GM18505 (cell line): ENCODE data around the gene HIBADH.

Source experiments
- ATAC-seq: cut with Tn5 transposase; IDR thresholded peaks from one replicate; pipeline ENCODE4 v1.9.1; 2021; ENCODE audit not compliant: unreplicated experiment
- POLR2A ChIP-seq: IDR thresholded peaks from 4 replicates; pipeline ENCODE4 v1.6.1; 2011; ENCODE audit warnings: borderline replicate concordance; ENCODE audit not compliant: insufficient read depth, insufficient read length; ENCODE audit errors: extremely low read depth

Gene HIBADH

GRCh38 chr7:27662490-27663205, at the start of gene HIBADH:
TSS of gene HIBADH (minus strand) at chr7:27662883. CDS start at chr7:27662788, 95 bp downstream.
- ATAC-seq, result peak; percentile 98
- TF ChIP-seq POLR2A, result peak; percentile 79

GRCh38 chr7:27712217-27712616, 49.5 kb upstream of the HIBADH start:
- no peak for ATAC-seq
- no peak for TF ChIP-seq POLR2A

- no peak for TF ChIP-seq POLR2A
Measured at GRCh38 chr7:27709137-27710075, 46.7 kb upstream of the HIBADH start.

GRCh38 chr7:27708485-27708884, 45.8 kb upstream of the HIBADH start:
- TF ChIP-seq POLR2A, result no peak

More at GRCh38 chr7:27709137-27710075, 46.7 kb upstream of the HIBADH start:
- ATAC-seq, result no peak

GRCh38 chr7:27705200-27705594, 42.5 kb upstream of the HIBADH start:
- no peak for TF ChIP-seq POLR2A

More at GRCh38 chr7:27708485-27708884, 45.8 kb upstream of the HIBADH start:
- ATAC-seq, result no peak

GRCh38 chr7:27704422-27705199, 41.9 kb upstream of the HIBADH start:
- no peak for ATAC-seq
- TF ChIP-seq POLR2A, result no peak

More at GRCh38 chr7:27705200-27705594, 42.5 kb upstream of the HIBADH start:
- no peak for ATAC-seq

- ATAC-seq, result no peak
- no peak for TF ChIP-seq POLR2A
Measured at GRCh38 chr7:27703181-27703580, 40.5 kb upstream of the HIBADH start.

- no peak for TF ChIP-seq POLR2A
Measured at GRCh38 chr7:27700501-27700900, 37.8 kb upstream of the HIBADH start.

GRCh38 chr7:27699751-27700150, 37.1 kb upstream of the HIBADH start:
- no peak for TF ChIP-seq POLR2A
- no peak for ATAC-seq

More at GRCh38 chr7:27700501-27700900, 37.8 kb upstream of the HIBADH start:
- no peak for ATAC-seq

GRCh38 chr7:27697861-27698430, 35.3 kb upstream of the HIBADH start:
- peak; percentile 75 for ATAC-seq
- TF ChIP-seq POLR2A, result no peak

GRCh38 chr7:27695096-27695495, 32.4 kb upstream of the HIBADH start:
- no peak for TF ChIP-seq POLR2A
- ATAC-seq, result no peak

GRCh38 chr7:27693794-27694193, 31.1 kb upstream of the HIBADH start:
- TF ChIP-seq POLR2A, result no peak
- no peak for ATAC-seq
